ES-I3 (cell line): Measurements from ENCODE around the gene KIAA1191.

Experiments
- H3K36me3 ChIP-seq: 2 replicates; pipeline ENCODE4 v1.6.1; 2013; ENCODE audit warnings: mild to moderate bottlenecking, low read length, control low read depth, moderate library complexity; ENCODE audit not compliant: insufficient read depth
- H3K4me1 ChIP-seq: 2 replicates; pipeline ENCODE4 v1.6.1; 2013; ENCODE audit warnings: mild to moderate bottlenecking, control low read depth, low read length; ENCODE audit not compliant: insufficient read depth
- H3K9ac ChIP-seq: 2 replicates; pipeline ENCODE4 v1.6.1; 2013; ENCODE audit warnings: low read depth, mild to moderate bottlenecking, low read length, moderate library complexity
- H3K9me3 ChIP-seq: 2 replicates; pipeline ENCODE4 v1.6.1; 2013; ENCODE audit warnings: mild to moderate bottlenecking, low read length, moderate library complexity; ENCODE audit not compliant: control insufficient read depth, insufficient read depth

KIAA1191 gene

GRCh38 chr5:176396330-176396729, 34.8 kb upstream of the KIAA1191 start:
- no peak overlapping the region for H3K9ac ChIP-seq
- no peaks in the 10 kb centered on the region; the same call in 1 of the 2 replicates for H3K36me3 ChIP-seq
- H3K4me1 ChIP-seq = no peaks in the 10 kb centered on the region
- H3K9me3 ChIP-seq = no peaks in the 10 kb centered on the region

GRCh38 chr5:176394881-176395675, 33.5 kb upstream of the KIAA1191 start:
- no peaks in the 10 kb centered on the region; the same call in 1 of the 2 replicates for H3K36me3 ChIP-seq
- no peaks in the 10 kb centered on the region for H3K9me3 ChIP-seq
- no peak overlapping the region for H3K9ac ChIP-seq
- H3K4me1 ChIP-seq = no peaks in the 10 kb centered on the region

DNA sequence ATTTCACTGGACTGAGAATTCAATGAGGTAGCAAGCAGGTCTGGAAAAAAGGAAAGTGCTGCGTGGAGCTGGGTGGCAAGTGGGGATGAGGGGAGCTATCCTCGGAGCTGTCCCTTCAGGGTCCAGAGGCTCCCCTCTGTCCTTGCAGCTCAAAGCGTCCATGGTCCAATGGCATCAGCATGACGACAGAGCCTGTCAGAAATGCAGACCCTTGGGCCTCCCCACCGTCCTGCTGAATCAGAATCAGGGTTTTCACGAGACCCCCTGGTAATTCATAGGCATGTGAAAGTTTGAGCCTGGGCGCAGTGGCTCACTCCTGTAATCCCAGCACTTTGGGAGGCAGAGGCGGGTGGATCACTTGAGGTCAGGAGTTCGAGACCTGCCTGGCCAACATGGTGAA, 32.5 kb upstream of the KIAA1191 start:
- H3K9ac ChIP-seq = no peak overlapping the region
- no peaks in the 10 kb centered on the region; the same call in 1 of the 2 replicates for H3K36me3 ChIP-seq
- no peaks in the 10 kb centered on the region for H3K9me3 ChIP-seq
- H3K4me1 ChIP-seq = no peaks in the 10 kb centered on the region

GRCh38 chr5:176392526-176392925, 31.0 kb upstream of the KIAA1191 start:
- Histone ChIP-seq H3K36me3 (no peaks in the 10 kb centered on the region; the same call in 1 of the 2 replicates), H3K9ac (no peak overlapping the region), H3K4me1 (no peaks in the 10 kb centered on the region), H3K9me3 (no peaks in the 10 kb centered on the region)

GRCh38 chr5:176391999-176392398, 30.4 kb upstream of the KIAA1191 start:
- Histone ChIP-seq H3K36me3 (no peaks in the 10 kb centered on the region; the same call in 1 of the 2 replicates), H3K9ac (no peak overlapping the region), H3K9me3 (no peaks in the 10 kb centered on the region), H3K4me1 (no peaks in the 10 kb centered on the region)

DNA sequence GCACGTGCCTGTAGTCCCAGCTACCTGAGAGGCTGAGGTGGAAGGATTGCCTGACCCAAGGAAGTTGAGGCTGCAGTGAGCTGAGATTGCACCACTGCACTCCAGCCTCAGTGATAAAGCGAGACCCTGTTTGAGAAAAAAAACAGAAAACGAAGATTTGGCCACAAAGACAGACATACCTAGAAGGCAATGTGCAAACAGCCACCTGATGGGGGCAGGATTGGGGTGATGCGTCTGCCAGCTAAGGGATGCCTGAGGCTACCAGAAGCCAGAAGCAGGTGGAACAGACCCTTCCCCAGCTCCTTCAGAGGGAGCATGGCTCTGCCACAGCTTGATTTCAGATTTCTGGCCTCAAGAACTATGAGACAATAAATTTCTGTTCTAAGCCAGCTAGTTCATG, 29.9 kb upstream of the KIAA1191 start:
- Histone ChIP-seq H3K36me3 (no peaks in the 10 kb centered on the region; the same call in 1 of the 2 replicates), H3K4me1 (no peaks in the 10 kb centered on the region), H3K9me3 (no peaks in the 10 kb centered on the region), H3K9ac (no peak overlapping the region)

DNA sequence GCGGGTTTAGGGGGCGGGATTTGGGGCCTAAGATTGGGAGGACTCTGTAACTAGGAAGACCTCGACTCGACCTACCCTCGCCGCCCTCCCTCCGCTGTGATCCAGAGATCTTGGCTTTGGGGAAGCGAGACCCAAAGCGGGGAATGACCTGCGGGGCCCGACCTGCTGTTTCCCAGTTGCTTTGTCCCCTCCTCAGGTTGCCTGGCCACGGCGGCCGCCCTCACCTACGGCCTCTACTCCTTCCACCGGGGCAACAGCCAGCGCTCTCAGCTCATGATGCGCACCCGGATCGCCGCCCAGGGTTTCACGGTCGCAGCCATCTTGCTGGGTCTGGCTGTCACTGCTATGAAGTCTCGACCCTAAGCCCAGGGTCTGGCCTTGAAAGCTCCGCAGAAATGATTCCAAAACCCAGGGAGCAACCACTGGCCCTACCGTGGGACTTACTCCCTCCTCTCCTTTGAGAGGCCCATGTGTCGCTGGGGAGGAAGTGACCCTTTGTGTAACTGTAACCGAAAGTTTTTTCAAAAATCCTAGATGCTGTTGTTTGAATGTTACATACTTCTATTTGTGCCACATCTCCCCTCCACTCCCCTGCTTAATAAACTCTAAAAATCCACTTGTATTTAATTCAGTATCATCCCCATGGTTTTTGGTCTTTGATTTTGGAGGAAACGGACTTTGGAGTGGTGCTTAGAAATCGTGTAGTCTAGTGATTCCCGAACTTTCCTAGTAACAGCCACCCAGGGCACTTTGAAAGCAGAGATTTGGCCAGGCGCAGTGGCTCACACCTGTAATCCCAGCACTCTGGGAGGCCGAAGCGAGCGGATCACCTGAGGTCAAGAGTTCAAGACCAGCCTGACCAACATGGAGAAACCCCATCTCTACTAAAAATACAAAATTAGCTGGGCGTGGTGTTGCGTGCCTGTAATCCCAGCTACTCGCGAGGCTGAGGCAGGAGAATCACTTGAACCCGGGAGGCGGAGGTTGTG, 27.9 kb upstream of the KIAA1191 start:
- Histone ChIP-seq H3K9ac (peak overlapping the region; percentile 89), H3K4me1 (no peaks in the 10 kb centered on the region), H3K36me3 (peaks cover 7% of the 10 kb centered on the region), H3K9me3 (no peaks in the 10 kb centered on the region)

DNA sequence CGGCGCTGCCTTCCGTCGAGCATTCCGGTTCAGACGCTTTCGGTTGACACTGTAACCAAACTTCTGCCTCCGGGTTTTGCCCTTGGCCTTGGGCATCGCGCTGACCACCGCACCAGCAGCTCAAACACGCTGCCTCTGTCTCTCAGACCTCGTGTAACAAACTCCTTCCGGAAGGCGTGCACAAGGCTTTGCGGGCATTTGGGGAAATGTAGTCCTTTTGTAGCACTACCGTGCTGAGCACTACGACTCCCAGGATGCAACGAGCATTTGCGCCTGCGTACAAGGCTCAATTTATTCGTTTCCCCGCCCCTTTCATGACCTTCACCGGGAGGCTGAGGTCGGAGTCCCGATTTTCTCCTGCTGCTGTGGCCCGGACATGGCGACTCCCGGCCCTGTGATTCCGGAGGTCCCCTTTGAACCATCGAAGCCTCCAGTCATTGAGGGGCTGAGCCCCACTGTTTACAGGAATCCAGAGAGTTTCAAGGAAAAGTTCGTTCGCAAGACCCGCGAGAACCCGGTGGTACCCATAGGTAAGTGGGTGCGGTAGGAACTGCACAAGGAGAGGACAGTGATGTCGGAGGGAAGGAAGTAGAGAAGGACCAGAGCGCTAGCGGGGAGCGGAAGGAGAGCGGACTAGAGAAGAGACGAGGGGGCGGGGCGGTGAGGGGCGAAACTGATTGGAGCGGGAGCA, 27.0 kb upstream of the KIAA1191 start, which contains the start of the genes HIGD2A and NOP16:
TSS of gene HIGD2A (plus strand) at position 308 of the 691 bp plus-strand sequence. CDS start at position 377, 69 bp downstream.
TSS of gene NOP16 (minus strand) at position 155 of the 691 bp plus-strand sequence. CDS start at position 96, 59 bp downstream.
- no peaks in the 10 kb centered on the region for H3K4me1 ChIP-seq
- no peaks in the 10 kb centered on the region for H3K9me3 ChIP-seq
- H3K36me3 ChIP-seq = peaks cover 11% of the 10 kb centered on the region
- peak within 1 kb of the TSS; percentile 89 for H3K9ac ChIP-seq

- Histone ChIP-seq H3K4me1 (no peaks in the 10 kb centered on the region), H3K36me3 (peaks cover 11% of the 10 kb centered on the region), H3K9me3 (no peaks in the 10 kb centered on the region), H3K9ac (peak overlapping the region; percentile 89)
Measured at GRCh38 chr5:176388003-176388443, 26.5 kb upstream of the KIAA1191 start.

- H3K36me3 ChIP-seq = peaks cover 11% of the 10 kb centered on the region
Measured at GRCh38 chr5:176387384-176387925, 25.9 kb upstream of the KIAA1191 start.

GRCh38 chr5:176386491-176386890, 24.9 kb upstream of the KIAA1191 start:
- H3K9ac ChIP-seq = no peak overlapping the region
- H3K4me1 ChIP-seq = no peaks in the 10 kb centered on the region
- H3K36me3 ChIP-seq = peaks cover 11% of the 10 kb centered on the region
- H3K9me3 ChIP-seq = no peaks in the 10 kb centered on the region

More at GRCh38 chr5:176387384-176387925, 25.9 kb upstream of the KIAA1191 start:
- peak overlapping the region; percentile 89 for H3K9ac ChIP-seq
- no peaks in the 10 kb centered on the region for H3K4me1 ChIP-seq
- H3K9me3 ChIP-seq = no peaks in the 10 kb centered on the region

GRCh38 chr5:176384991-176385390, 23.4 kb upstream of the KIAA1191 start:
- H3K9ac ChIP-seq = no peak overlapping the region
- H3K9me3 ChIP-seq = no peaks in the 10 kb centered on the region
- no peaks in the 10 kb centered on the region for H3K4me1 ChIP-seq
- peaks cover 13% of the 10 kb centered on the region for H3K36me3 ChIP-seq

DNA sequence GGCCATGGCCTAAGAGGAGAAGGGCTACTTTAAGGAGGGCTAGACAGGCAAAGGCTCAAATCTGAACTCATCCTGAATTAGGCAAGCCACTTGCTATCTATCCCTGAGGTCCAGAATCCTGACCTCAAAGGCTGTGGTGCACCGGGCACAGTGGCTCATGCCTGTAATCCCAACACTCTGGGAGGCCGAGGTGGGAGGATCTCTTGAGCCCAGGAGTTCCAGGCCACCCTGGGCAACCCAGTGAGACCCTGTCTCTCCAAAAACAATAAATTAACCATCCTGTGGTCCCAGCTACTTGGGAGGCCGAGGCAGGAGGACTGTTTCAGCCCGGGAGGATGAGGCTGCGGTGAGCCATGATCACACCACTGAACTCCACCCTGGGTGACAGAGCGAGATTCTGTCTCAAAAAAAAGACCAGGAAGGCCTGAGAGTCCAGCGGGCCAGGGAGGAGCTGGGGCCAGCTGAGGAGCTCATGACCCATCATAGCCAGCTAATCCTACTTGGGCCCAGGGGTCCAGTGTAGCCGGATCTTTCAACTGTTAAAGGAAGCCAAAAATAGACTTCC, 22.9 kb upstream of the KIAA1191 start:
- no peak overlapping the region for H3K9ac ChIP-seq
- no peaks in the 10 kb centered on the region for H3K4me1 ChIP-seq
- H3K9me3 ChIP-seq = no peaks in the 10 kb centered on the region
- peaks cover 13% of the 10 kb centered on the region for H3K36me3 ChIP-seq
